K562 (cell line): ENCODE results near the gene HOXC11. TPM values are rescaled to one million over a fixed set of nuclear protein-coding genes. Genes with fewer than 3 reads are reported as not detected.

ENCODE experiments used
- ATAC-seq: fragments of 200-7000 bp; cut with Tn5 transposase; 3 replicates; pipeline ENCODE4 v1.9.1; 2020; ENCODE audit warnings: moderate library complexity
- BruUV-seq: library from RNA; stranded (reverse); fragments of 400-500 nt; replicated peaks from 2 replicates; lab custom pipeline; 2021; lab: Mats Ljungman, UMichigan
- CTCF ChIA-PET: fragments of 300-600 bp; formaldehyde crosslinking; extraction: SDS; loops from one replicate; lab custom pipeline; 2021; ENCODE audit warnings: low intra/inter-chr PET ratio; lab: Yijun Ruan, JAX
- POLR2A ChIA-PET: fragments of 300-600, 350-650 bp; sonication (Branson Sonifier 250); formaldehyde crosslinking; extraction: SDS; loops from one replicate; lab custom pipeline; 2021; ENCODE audit warnings: antibody characterized with exemption, inconsistent platforms; lab: Yijun Ruan, JAX
- DNase-seq, 4 experiments: peaks; one replicate each; pipeline versions ENCODE4 v3.0.0 to v3.0.0-alpha.2; 2011 to 2018; ENCODE audit warnings: low spot score in 3 of 4, mixed read lengths in 3 of 4; ENCODE audit errors: extremely low read depth in 1 of 4
- FAIRE-seq: peaks from 2 replicates; lab custom pipeline; 2011; peaks lifted over from hg19 to GRCh38; lab: Jason Lieb, UNC
- H2AFZ ChIP-seq: 2 replicates; pipeline ENCODE4 v1.6.0; 2011; ENCODE audit warnings: low read depth, low read length, control low read depth, inconsistent platforms
- H3K27ac ChIP-seq: fragments of 200-600 bp; 3 replicates; pipeline ENCODE4 v1.8.0; 2011; ENCODE audit warnings: low read depth, mild to moderate bottlenecking, control low read depth, inconsistent platforms, low read length, moderate library complexity, mixed read lengths; ENCODE audit errors: extremely low read depth
- H3K27me3 ChIP-seq, 2 experiments: fragments of 300-600 bp in 1 of 2; 2 replicates in 1 of 2; 3 replicates in 1 of 2; pipeline versions ENCODE4 v1.6.0 to v1.8.0; 2011; ENCODE audit warnings: inconsistent platforms in 2 of 2, low read length in 2 of 2, mild to moderate bottlenecking in 1 of 2, mixed read lengths in 1 of 2, moderate library complexity in 1 of 2; ENCODE audit not compliant: control insufficient read depth in 2 of 2, insufficient read depth in 2 of 2
- H3K36me3 ChIP-seq: fragments of 300-600 bp; 3 replicates; pipeline ENCODE4 v1.8.0; 2011; ENCODE audit warnings: mild to moderate bottlenecking, low read length, inconsistent platforms; ENCODE audit not compliant: control insufficient read depth, insufficient read depth
- H3K4me1 ChIP-seq, 2 experiments: fragments of 200-600 bp in 1 of 2; replicated peaks in 1 of 2; 2 replicates in 1 of 2; 3 replicates in 1 of 2; pipeline versions ENCODE4 v1.5.1 to v1.8.0; 2011; ENCODE audit warnings: inconsistent platforms in 2 of 2, low read length in 2 of 2, mild to moderate bottlenecking in 1 of 2, mixed read lengths in 1 of 2, moderate library complexity in 1 of 2; ENCODE audit not compliant: control insufficient read depth in 2 of 2, insufficient read depth in 2 of 2
- H3K4me2 ChIP-seq: 2 replicates; pipeline ENCODE4 v1.6.1; 2011; ENCODE audit warnings: low read length, control low read depth, inconsistent platforms, mixed read lengths; ENCODE audit not compliant: insufficient read depth
- H3K4me3 ChIP-seq: fragments of 200-600 bp; sonication (generic), shearing (Covaris generic); 2 replicates; pipeline ENCODE4 v1.5.1; 2016; ENCODE audit warnings: control low read depth, inconsistent platforms
- H3K79me2 ChIP-seq: fragments of 200-600 bp; 3 replicates; pipeline ENCODE4 v1.8.0; 2011; ENCODE audit warnings: low read length, inconsistent platforms; ENCODE audit not compliant: control insufficient read depth, insufficient read depth
- H3K9ac ChIP-seq, 2 experiments: 2 replicates each; pipeline versions ENCODE4 v1.6.0 to v1.6.1; 2011; ENCODE audit warnings: low read depth in 2 of 2, low read length in 2 of 2, control low read depth in 1 of 2, inconsistent platforms in 1 of 2, mild to moderate bottlenecking in 1 of 2, mixed read lengths in 1 of 2; ENCODE audit not compliant: insufficient read depth in 1 of 2
- H3K9me1 ChIP-seq: one replicate; pipeline ENCODE4 v1.6.0; 2011; ENCODE audit warnings: inconsistent platforms, mild to moderate bottlenecking, low read length, moderate library complexity; ENCODE audit not compliant: control insufficient read depth, insufficient read depth
- H3K9me3 ChIP-seq: replicated peaks from 2 replicates; pipeline ENCODE4 v1.5.1; 2011; ENCODE audit warnings: low read depth, low read length, inconsistent platforms; ENCODE audit not compliant: control insufficient read depth, insufficient read depth
- H4K20me1 ChIP-seq: replicated peaks from 2 replicates; pipeline ENCODE4 v1.6.1; 2011; ENCODE audit warnings: low read length, inconsistent platforms, mixed read lengths; ENCODE audit not compliant: control insufficient read depth, insufficient read depth
- BCOR ChIP-seq: fragments of 450-650 bp; IDR thresholded peaks from 2 replicates; pipeline ENCODE4 v1.6.1; 2016
- EP400 ChIP-seq: fragments of 450-650 bp; IDR thresholded peaks from 2 replicates; pipeline ENCODE4 v1.6.1; 2017; ENCODE audit warnings: antibody characterized with exemption, mild to moderate bottlenecking, moderate library complexity
- PBX2 ChIP-seq, 2 experiments: IDR thresholded peaks in 1 of 2; conservative IDR thresholded peaks in 1 of 2; 2 replicates each; pipeline ENCODE4 v1.6.1; 2016; ENCODE audit warnings: low read depth in 2 of 2, mild to moderate bottlenecking in 1 of 2, missing compliant biosample characterization in 1 of 2, missing genetic modification characterization in 1 of 2, moderate library complexity in 1 of 2
- ZFPM2 ChIP-seq: fragments of 250-450 bp; sonication (Bioruptor Pico); IDR thresholded peaks from 2 replicates; pipeline ENCODE4 v1.5.1; 2022; ENCODE audit warnings: mild to moderate bottlenecking
- ZNF695 ChIP-seq: fragments of 450-650 bp; formaldehyde crosslinking; IDR thresholded peaks from 2 replicates; pipeline ENCODE4 v1.4.0; 2020; ENCODE audit warnings: mild to moderate bottlenecking, moderate library complexity
- ZNF766 ChIP-seq: fragments of 200-800 bp; sonication (Bioruptor generic); conservative IDR thresholded peaks from 2 replicates; pipeline ENCODE4 v1.6.1; 2016; ENCODE audit warnings: missing genetic modification characterization, missing compliant biosample characterization
- whole genome bisulfite sequencing: fragments of 100-300 bp; shearing (Covaris generic); methylation state at CpG from one replicate; pipeline ENCODE4 v1.1.6; 2016; ENCODE audit warnings: low coverage, mixed read lengths; ENCODE audit not compliant: insufficient coverage; ENCODE audit errors: missing lambda C conversion rate; 5-methylcytosine and 5-hydroxymethylcytosine counted together
- in situ Hi-C: fragments of 300-500 bp; cut with MboI; formaldehyde crosslinking; loops from 4 replicates; pipeline ENCODE4 v1.15.0; 2018; ENCODE audit warnings: inconsistent platforms, mixed read lengths
- intact Hi-C: fragments of 100-400 bp; cut with micrococcal nuclease; formaldehyde crosslinking; loops from 2 replicates; pipeline ENCODE4 v1.14.2; 2022
- polyA plus RNA-seq, 8 experiments: library from polyadenylated mRNA; depleted of rRNA in 4 of 8; stranded (reverse) in 5 of 8; unstranded in 3 of 8; fragments of >200 nt; fragmentation: Nextera tagmentation in 2 of 8; fragmentation: Illumina TruSeq in 1 of 8; extraction: Ambion mirVana in 2 of 8; extraction: Trizol in 1 of 8; gene quantifications; 2 replicates each; pipeline versions ENCODE4 v1.2.1 to v1.2.3, GENCODE V29; 2011 to 2014; ENCODE audit warnings: inconsistent platforms in 1 of 8, missing spikeins in 1 of 8
- total RNA-seq, 7 experiments: library from RNA; depleted of rRNA in 6 of 7; stranded (reverse); fragments of >200 nt in 6 of 7; fragmentation: Illumina TruSeq in 2 of 7; extraction: Trizol in 2 of 7; gene quantifications; 2 replicates each; pipeline versions ENCODE4 v1.2.1 to v1.2.3, GENCODE V29; 2011 to 2021; ENCODE audit warnings: low replicate concordance in 1 of 7
- TF ChIP-seq, protein P1 (sequence below): sonication (generic); formaldehyde crosslinking; IDR thresholded peaks from 2 replicates; pipeline ENCODE4 v1.8.0; 2023; ENCODE audit warnings: mild to moderate bottlenecking, missing genetic modification reagents
- TF ChIP-seq, protein P2 (sequence below): fragments of 450-650 bp; IDR thresholded peaks from 2 replicates; pipeline ENCODE4 v1.6.1; 2018; ENCODE audit not compliant: partially characterized antibody

The HOXC11 gene
- total and polyA plus RNA-seq, 9 of the 15 experiments (the other 6 are each of a cell fraction or from before 2014, with no cell fraction given): not detected

- TF ChIP-seq PBX2 (CRISPR knock-in tag; IDR thresholded peaks at IDR 0.05; ENCODE audit: low read depth): peak; percentile 52
- TF ChIP-seq PBX2 (tag; conservative IDR thresholded peaks at IDR 0.05; ENCODE audit: low read depth): peak; percentile 62
- TF ChIP-seq, all 486 proteins: peak for 11
Observed at GRCh38 chr12:53997204-53998109, 24.5 kb downstream of the HOXC11 start (continued).

DNA sequence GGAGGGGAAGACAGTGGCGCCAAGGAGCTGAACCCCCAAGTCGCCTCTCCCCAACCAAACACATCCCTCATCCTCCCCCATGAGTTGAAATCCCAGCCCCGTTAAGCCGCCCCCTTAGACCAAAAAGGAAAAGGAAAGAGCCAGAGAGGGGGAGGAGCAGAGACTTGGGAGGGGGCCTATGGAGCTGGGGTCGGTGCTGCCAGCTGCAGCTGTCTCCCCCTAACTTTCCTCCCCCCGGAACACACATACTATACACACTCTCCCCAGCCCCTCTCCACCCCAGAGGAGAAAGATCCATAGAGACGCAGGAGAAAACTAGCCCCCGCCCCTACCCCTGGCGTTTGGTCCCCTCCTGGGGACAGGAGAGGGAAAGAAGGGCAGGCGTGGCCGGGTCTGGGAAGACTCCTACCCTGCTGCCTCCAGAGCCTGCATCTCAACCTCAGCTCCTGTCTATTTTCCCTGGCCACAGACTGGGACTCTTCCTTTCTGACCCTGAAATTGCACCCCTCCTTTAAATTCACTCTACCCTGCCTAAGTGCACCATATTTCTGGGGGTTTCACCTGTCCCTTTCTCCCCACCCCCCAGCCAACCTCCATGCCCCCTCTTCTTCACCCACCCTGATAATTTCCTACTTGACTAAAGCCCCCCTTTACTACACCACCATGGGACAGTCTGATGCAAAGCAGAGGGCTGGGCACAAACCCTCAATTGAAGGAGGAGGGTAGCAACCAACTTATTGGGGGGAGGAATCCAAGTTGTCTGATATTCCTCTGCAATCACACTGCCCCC, 25.4 kb downstream of the HOXC11 start:
- intact Hi-C loops (no loop called here), in situ Hi-C loops (no loop called here)
- Histone ChIP-seq H4K20me1 (no peaks in the 10 kb centered on the region), H3K9me3 (no peaks in the 10 kb centered on the region), H3K4me3 (no peak overlapping the region), H3K27ac (no peak overlapping the region), H3K36me3 (no peaks in the 10 kb centered on the region), H3K27me3 (no peaks in the 10 kb centered on the region), H2AFZ (no peak overlapping the region), H3K9me1 (no peaks in the 10 kb centered on the region), H3K79me2 (peaks cover 46% of the 10 kb centered on the region), H3K4me1 (peaks cover 38 to 74% of the 10 kb centered on the region in 2 experiments), H3K4me2 (0 out of 2 replicates have a peak overlapping the region, but pooled peaks have one; percentile 6), H3K9ac (peak overlapping the region in 1 of 2 experiments; percentile 29; a peak in 1 of 4 replicates)
- BruUV-seq: no TSS peak
- CTCF ChIA-PET: interaction anchor here (0.6 kb wide), 1 partner anchor 290 kb away, joined by 3 read pairs; no protein-coding TSS in a partner anchor
- no peak for FAIRE-seq
- 47% methylated on average over 6 of the region's 11 CpGs for WGBS
- POLR2A ChIA-PET: interaction anchor here (0.5 to 5.6 kb wide), 8 partner anchors 11 to 239 kb away, joined by 3 to 43 read pairs (median 3); partner anchors contain the start of gene HOXC12
- DNase-seq: no peak
- no peak for ATAC-seq
- no peak for TF ChIP-seq ZNF695 (CRISPR knock-in tag)
- TF ChIP-seq EP400: no peak
- TF ChIP-seq, protein P1, sequence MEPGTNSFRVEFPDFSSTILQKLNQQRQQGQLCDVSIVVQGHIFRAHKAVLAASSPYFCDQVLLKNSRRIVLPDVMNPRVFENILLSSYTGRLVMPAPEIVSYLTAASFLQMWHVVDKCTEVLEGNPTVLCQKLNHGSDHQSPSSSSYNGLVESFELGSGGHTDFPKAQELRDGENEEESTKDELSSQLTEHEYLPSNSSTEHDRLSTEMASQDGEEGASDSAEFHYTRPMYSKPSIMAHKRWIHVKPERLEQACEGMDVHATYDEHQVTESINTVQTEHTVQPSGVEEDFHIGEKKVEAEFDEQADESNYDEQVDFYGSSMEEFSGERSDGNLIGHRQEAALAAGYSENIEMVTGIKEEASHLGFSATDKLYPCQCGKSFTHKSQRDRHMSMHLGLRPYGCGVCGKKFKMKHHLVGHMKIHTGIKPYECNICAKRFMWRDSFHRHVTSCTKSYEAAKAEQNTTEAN (CRISPR knock-in tag): no peak
- TF ChIP-seq ZNF766 (CRISPR knock-in tag): no peak
- no peak for TF ChIP-seq ZFPM2 (CRISPR knock-in tag)
- TF ChIP-seq BCOR: no peak
- TF ChIP-seq, protein P2, sequence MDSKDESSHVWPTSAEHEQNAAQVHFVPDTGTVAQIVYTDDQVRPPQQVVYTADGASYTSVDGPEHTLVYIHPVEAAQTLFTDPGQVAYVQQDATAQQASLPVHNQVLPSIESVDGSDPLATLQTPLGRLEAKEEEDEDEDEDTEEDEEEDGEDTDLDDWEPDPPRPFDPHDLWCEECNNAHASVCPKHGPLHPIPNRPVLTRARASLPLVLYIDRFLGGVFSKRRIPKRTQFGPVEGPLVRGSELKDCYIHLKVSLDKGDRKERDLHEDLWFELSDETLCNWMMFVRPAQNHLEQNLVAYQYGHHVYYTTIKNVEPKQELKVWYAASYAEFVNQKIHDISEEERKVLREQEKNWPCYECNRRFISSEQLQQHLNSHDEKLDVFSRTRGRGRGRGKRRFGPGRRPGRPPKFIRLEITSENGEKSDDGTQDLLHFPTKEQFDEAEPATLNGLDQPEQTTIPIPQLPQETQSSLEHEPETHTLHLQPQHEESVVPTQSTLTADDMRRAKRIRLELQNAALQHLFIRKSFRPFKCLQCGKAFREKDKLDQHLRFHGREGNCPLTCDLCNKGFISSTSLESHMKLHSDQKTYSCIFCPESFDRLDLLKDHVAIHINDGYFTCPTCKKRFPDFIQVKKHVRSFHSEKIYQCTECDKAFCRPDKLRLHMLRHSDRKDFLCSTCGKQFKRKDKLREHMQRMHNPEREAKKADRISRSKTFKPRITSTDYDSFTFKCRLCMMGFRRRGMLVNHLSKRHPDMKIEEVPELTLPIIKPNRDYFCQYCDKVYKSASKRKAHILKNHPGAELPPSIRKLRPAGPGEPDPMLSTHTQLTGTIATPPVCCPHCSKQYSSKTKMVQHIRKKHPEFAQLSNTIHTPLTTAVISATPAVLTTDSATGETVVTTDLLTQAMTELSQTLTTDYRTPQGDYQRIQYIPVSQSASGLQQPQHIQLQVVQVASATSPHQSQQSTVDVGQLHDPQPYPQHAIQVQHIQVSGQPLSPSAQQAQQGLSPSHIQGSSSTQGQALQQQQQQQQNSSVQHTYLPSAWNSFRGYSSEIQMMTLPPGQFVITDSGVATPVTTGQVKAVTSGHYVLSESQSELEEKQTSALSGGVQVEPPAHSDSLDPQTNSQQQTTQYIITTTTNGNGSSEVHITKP: peak; percentile 81
